NCI-H748 (cell line): ENCODE data around the gene TMA7B.
"Not testable (repeated sequence)": the region's sequence is repeated elsewhere in the genome, so short reads cannot be mapped to it uniquely, and the experiment has no call there.

ENCODE experiments used
- DNase-seq: peaks from one replicate; lab custom pipeline; 2025; ENCODE audit not compliant: unreplicated experiment; lab: John Stamatoyannopoulos, UW

Gene TMA7B

GRCh38 chr22:39951603-39952293 lies 8.4 kb upstream of the TMA7B start:
- not testable (repeated sequence) for DNase-seq

GRCh38 chr22:39952347-39952746 lies 7.8 kb upstream of the TMA7B start:
- DNase-seq: no peak

- no peak for DNase-seq
Measured at GRCh38 chr22:39953101-39953500, 7.1 kb upstream of the TMA7B start.

- no peak for DNase-seq
Measured at GRCh38 chr22:39954584-39955055, 5.6 kb upstream of the TMA7B start.

- no peak for DNase-seq
Measured at GRCh38 chr22:39955675-39956074, 4.5 kb upstream of the TMA7B start.

GRCh38 chr22:39956932-39957664 lies 3.1 kb upstream of the TMA7B start:
- DNase-seq: peak; percentile 20

- DNase-seq: no peak
Measured at GRCh38 chr22:39958009-39958711, 2.0 kb upstream of the TMA7B start.

- no peak for DNase-seq
Measured at GRCh38 chr22:39958949-39959639, 1.1 kb upstream of the TMA7B start.

GRCh38 chr22:39960791-39961746 lies 872 bp downstream of the TMA7B start:
- no peak for DNase-seq

- DNase-seq: no peak
Measured at GRCh38 chr22:39962071-39962470, 1.9 kb downstream of the TMA7B start.

GRCh38 chr22:39965748-39966147 lies 5.6 kb downstream of the TMA7B start:
- DNase-seq: no peak

GRCh38 chr22:39966470-39966869 lies 6.3 kb downstream of the TMA7B start:
- DNase-seq: no peak

GRCh38 chr22:39967103-39967829 lies 7.1 kb downstream of the TMA7B start:
- peak; percentile 31 for DNase-seq

- DNase-seq: no peak
Measured at GRCh38 chr22:39967996-39968972, 8.1 kb downstream of the TMA7B start.

- no peak for DNase-seq
Measured at GRCh38 chr22:39970742-39971141, 10.5 kb downstream of the TMA7B start.

- DNase-seq: no peak
Measured at GRCh38 chr22:39972641-39973040, 12.4 kb downstream of the TMA7B start.

GRCh38 chr22:39973656-39974055 lies 13.5 kb downstream of the TMA7B start:
- no peak for DNase-seq

GRCh38 chr22:39974065-39974464 lies 13.9 kb downstream of the TMA7B start:
- DNase-seq: no peak
